ENCODE data around the gene ZDHHC19.
"Not testable (repeated sequence)": the region's sequence is repeated elsewhere in the genome, so short reads cannot be mapped to it uniquely, and the experiment has no call there.

Gene ZDHHC19

GRCh38 chr3:196179380-196180308, 31.6 kb downstream of the ZDHHC19 start:
- FAIRE-seq (no peak), DNase-seq (ENCODE audit: low spot score) (peak; percentile 20)

- DNase-seq (ENCODE audit: low spot score) (no peak), FAIRE-seq (no peak)
These were observed 32.2 kb downstream of the ZDHHC19 start for GRCh38 chr3:196178993-196179379.

DNA sequence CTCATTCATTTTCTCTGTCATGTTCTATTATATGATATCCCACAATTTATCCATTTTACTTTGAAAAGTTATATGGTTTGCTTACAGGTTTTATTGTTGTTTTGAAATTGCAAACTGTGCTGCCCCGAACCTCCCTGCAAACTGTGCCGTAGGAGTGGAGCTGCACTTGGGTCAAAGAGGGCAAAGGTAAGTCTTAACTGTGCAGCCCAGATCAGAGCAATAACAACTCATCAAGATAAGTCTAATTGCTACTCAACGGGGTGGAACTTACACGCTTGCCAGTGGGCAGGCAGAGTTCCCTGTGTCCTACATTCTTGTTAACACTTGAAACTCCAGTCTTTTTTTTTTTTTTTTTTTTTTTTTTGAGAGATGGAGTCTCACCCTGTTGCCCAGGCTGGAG, 33.2 kb downstream of the ZDHHC19 start:
- DNase-seq (ENCODE audit: low spot score) = no peak

GRCh38 chr3:196177567-196177966, 33.6 kb downstream of the ZDHHC19 start:
- FAIRE-seq = no peak
- DNase-seq (ENCODE audit: low spot score) = no peak

More for the DNA sequence above, 33.2 kb downstream of the ZDHHC19 start:
- FAIRE-seq = no peak

DNA sequence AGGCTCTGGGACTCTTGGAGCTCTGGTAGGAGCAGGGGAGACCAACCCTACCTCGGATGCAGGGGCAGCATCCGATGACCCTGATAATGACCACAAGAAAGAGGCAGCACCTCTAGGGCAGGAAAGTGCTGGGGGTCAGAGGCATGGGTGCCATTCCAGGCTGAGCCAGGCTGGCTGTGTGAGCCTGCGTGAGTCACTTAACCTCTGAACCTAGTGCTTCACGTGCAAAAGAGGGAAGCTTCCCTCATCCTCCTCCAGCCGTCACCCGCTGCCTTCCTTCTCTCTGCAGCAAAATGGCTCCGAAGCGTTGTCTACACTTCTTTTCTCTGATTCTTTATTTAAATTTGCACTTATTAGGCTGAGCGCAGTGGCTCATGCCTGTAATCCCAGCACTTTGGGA, 35.5 kb downstream of the ZDHHC19 start:
- DNase-seq (ENCODE audit: low spot score) = no peak
- no peak for FAIRE-seq

GRCh38 chr3:196175116-196175625, 36.0 kb downstream of the ZDHHC19 start:
- no peak for FAIRE-seq
- DNase-seq (ENCODE audit: low spot score) = no peak

GRCh38 chr3:196174652-196175051, 36.5 kb downstream of the ZDHHC19 start:
- no peak for DNase-seq (ENCODE audit: low spot score)
- FAIRE-seq = no peak

- not testable (repeated sequence) for DNase-seq (ENCODE audit: low spot score); FAIRE-seq
These were observed 40.9 kb downstream of the ZDHHC19 start for GRCh38 chr3:196170296-196170695.

- FAIRE-seq = no peak
- DNase-seq (ENCODE audit: low spot score) = no peak
These were observed 41.4 kb downstream of the ZDHHC19 start for GRCh38 chr3:196169836-196170240.

GRCh38 chr3:196168808-196169391, 42.3 kb downstream of the ZDHHC19 start:
- DNase-seq (ENCODE audit: low spot score) (no peak), FAIRE-seq (no peak)

DNA sequence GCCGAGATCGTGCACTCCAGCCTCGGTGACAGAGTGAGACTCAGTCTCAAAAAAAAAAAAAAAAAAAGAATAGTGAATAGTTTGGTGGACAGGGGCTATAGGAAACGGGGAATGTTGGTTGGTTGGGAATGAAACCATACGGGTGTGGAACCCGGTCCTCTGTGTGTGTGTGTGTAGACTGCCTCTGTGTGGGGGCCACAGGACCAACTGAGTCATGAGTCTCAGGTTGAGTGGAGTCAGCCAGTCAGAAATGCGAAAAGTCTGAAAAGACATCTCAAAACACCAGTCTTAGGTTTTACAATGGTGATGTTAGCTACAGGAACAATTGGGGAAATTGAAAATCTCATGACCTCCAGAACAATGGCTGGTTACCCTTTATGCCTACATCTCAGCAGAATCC, 44.5 kb downstream of the ZDHHC19 start:
- FAIRE-seq = no peak

GRCh38 chr3:196165850-196166249, 45.4 kb downstream of the ZDHHC19 start:
- no peak for FAIRE-seq
- DNase-seq (ENCODE audit: low spot score) = no peak

More for the DNA sequence above, 44.5 kb downstream of the ZDHHC19 start:
- no peak for DNase-seq (ENCODE audit: low spot score)

GRCh38 chr3:196165006-196165575, 46.1 kb downstream of the ZDHHC19 start:
- not testable (repeated sequence) for DNase-seq (ENCODE audit: low spot score)
- peak; percentile 96 for FAIRE-seq

GRCh38 chr3:196164576-196164975, 46.6 kb downstream of the ZDHHC19 start:
- DNase-seq (ENCODE audit: low spot score) = no peak
- no peak for FAIRE-seq

DNA sequence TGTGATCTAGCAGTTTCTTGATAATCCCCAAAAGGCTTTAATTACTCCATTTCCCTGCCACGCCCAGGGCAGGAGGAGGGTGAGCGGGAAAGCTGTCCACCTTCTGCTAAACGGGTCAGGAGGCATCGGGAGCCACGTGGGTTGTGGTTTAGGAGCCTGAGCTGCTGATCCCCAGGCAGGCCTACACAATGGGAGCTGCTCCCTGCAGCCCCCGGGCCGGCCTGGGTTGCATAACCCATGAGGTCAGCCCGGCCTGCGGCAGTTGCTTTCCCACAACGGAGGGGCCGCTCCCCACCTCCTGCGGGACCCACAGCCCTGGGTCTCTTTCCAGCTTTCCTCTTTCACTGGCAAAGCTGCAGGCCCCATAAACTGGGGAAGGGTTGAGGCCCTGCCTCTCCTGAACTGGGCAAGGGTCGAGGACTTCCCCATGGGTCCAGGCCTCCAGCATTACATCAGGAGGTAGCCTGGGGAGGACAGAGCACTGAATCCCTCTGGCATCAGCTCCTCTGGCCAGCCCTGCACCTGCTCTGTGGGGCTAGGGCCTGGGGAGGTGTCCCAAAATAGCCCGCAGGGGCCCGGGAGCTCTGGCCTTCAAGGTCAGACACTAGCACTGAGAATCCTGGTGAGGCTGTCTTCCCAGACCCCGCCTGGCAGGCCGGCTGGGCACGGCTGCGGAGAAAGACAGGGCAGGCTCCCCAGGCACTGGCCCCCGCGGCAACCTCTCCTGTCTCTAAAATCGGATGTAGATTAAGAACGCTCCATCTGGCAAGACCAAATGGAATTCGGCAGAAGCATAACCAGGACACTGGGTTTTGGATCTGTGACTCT, 47.3 kb downstream of the ZDHHC19 start:
- DNase-seq (ENCODE audit: low spot score) = no peak
- no peak for FAIRE-seq

GRCh38 chr3:196163212-196163611, 48.0 kb downstream of the ZDHHC19 start:
- FAIRE-seq = no peak
- no peak for DNase-seq (ENCODE audit: low spot score)

DNA sequence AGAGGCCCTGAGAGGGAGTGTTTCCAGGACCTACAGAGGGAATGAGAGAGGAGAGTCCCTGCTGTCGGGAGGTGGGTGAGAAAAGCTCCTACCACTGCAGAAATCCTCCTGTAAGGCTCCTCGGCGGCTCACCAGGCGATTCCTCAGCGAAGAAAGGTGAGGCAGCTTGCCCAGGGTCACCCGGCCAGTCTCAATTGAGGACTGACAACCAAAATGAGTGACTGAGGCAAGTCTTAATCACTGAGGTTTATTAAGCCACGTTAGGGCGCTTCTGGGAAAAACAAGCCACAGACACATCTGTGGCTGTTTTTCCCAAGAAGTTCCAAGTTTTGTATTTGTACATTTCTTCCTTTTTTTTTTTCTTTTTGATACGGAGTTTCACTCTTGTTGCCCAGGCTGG, 48.5 kb downstream of the ZDHHC19 start:
- DNase-seq (ENCODE audit: low spot score) (no peak), FAIRE-seq (no peak)

GRCh38 chr3:196159952-196160804, 51.0 kb downstream of the ZDHHC19 start:
- DNase-seq (ENCODE audit: low spot score) (no peak), FAIRE-seq (no peak)

- FAIRE-seq (no peak), DNase-seq (ENCODE audit: low spot score) (no peak)
These were observed 51.7 kb downstream of the ZDHHC19 start for GRCh38 chr3:196159526-196159925.

- DNase-seq (ENCODE audit: low spot score) (no peak), FAIRE-seq (no peak)
These were observed 55.0 kb downstream of the ZDHHC19 start for GRCh38 chr3:196156160-196156559.
